8988T (cell line): ENCODE results near the gene NAV2.
"Not testable (repeated sequence)": the region's sequence is repeated elsewhere in the genome, so short reads cannot be mapped to it uniquely, and the experiment has no call there.

Experiments
- DNase-seq: peaks from one replicate; pipeline ENCODE4 v3.0.0; 2011

Gene NAV2

DNA sequence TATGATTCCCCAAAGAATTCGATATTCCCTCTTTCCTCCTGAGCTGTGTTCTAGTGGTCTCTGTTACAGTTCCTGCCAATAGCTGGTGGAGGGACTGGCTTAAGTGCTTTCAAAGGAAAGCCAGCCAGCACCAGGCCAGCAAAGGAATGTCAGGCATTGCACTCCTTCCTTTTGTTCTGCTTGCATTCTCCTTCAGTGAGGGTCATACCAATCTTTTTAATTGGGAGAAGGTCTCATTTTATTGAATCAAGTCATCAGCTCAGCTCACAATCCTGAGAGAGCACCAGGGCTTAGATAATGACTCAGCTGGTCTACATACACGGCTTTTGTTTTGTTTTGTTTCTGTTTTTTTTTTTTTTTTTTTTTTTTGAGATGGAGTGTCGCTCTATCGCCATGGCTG lies 222.9 kb downstream of the NAV2 start:
- DNase-seq: no peak

DNA sequence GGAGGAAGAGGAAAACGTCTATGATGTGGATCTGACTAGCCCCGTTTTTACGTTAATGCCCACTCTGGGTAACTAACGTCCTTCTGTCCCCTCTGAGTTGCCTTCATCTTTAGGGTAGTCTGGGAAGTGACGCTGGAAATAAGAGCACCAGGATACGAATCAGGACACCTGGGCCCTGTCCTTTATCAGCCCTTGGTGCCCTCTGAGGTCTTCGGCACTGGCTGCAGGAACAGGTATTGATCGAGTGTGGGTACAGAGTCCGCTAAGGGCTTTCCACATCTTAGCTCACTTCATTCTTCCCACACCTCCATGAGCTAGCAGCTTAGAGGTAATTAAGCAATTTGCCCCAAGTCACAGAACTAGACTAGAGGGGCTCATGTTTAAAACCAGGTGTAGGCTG lies 223.8 kb downstream of the NAV2 start:
- DNase-seq: no peak

DNA sequence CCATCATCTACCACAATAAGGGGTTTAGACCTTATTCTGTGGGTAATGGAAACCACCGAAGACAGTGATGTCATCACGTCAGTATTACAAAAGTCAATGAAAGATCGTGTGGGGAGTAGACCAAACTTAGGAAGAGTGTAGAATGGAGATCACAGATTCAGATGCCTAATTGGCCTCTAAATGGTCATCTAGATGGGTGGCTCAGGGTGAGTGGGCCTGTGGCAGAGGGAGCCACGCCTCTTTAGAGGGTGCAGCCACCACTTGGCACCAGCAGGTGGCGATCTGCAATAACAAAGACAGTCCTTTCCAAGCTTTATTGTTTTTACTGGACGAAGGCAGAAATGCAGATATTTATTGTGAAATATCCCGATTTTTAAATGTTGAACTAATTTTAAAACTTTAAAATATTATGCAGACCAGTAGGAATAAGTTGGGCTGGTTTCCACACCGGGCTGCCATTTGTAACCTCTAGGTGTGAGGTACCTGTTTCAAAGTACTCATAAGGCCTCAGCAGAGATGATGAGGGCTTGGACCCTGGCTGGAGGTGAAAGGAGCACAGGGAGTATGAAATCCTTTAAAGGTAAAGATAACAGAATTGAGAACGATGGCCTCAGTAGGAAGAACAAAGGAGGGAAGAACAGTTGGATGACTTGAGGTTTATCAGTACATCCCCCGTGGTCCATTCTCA lies 225.7 kb downstream of the NAV2 start:
- peak; percentile 49 for DNase-seq

DNA sequence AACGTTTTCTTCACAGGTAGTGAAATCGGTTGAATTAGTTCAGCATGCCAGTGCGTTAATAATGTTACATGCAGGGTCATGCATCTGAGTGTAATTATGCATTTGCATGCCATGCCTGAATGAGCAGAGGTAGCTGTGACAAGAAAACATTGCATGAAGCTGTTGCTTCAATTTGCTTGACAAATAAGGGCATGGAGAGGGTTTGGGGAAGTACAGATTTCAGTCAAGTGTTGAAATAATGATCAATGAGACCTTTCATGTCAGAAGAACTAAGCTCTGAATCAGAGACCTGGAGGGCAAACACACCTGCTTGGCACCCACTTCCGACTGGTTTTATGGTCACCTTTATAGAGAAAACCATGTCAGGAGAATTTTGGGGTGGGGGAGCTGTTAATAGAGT lies 226.2 kb downstream of the NAV2 start:
- no peak for DNase-seq

DNA sequence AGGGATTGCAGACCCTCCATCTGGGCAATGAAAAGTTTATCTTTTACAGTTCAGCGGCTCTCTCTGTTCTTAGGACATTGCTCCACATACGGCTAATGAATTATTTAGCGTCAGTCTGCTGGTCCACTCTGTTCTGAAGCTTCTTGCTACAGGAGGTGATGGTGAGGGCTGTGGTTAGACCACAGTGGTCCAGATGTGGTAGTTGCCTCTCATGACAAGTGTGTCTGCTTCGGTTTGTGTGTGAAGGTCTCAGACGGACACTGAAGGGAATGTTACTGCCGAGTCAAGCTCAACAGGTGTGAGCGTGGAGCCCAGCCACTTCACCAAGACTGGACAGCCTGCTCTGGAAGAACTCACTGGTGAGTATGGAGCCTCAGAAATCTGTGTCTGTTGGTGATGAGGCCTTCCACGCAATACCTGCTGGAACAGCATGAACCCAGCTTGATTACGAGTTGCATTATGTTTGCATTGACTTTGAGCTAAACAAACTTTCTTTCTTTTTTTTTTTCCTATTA lies 226.8 kb downstream of the NAV2 start:
- no peak for DNase-seq

DNA sequence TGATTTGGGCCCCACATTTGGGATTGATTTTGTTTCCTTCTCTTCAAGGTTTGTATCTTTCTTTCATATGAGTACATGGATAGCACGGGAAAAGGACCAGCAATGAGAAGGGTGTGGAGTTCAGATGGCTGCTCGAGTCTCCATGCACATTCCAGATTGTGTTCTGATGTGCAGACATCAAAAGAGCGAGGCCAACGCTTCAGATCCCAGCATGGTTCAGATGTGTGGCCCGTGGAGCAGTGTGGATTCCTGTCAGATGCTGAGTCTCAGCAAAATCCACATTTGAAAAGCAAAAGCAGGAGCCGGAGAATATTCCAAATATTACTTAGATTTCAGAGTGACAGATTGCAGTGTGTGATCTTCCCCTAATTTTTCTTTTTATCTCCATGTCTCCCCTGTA lies 228.2 kb downstream of the NAV2 start:
- no peak for DNase-seq

DNA sequence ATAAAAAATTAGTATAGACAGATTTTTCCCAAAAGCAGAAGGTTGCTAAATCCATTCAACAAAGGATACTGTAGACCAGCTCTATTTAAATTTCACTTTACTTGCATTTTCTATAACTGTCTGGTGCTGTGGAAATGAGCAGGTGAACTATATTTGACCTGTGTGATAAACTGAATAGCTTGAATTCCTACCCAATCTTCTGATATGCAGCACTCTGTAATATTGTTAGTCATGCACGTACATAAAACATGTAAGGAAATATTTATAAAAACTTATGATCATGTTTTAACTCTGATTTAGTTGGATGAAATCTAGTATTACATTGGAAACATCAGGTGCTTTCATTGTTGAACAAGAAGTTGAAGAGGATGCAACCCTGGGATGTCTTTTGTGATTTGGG lies 234.0 kb downstream of the NAV2 start:
- no peak for DNase-seq

DNA sequence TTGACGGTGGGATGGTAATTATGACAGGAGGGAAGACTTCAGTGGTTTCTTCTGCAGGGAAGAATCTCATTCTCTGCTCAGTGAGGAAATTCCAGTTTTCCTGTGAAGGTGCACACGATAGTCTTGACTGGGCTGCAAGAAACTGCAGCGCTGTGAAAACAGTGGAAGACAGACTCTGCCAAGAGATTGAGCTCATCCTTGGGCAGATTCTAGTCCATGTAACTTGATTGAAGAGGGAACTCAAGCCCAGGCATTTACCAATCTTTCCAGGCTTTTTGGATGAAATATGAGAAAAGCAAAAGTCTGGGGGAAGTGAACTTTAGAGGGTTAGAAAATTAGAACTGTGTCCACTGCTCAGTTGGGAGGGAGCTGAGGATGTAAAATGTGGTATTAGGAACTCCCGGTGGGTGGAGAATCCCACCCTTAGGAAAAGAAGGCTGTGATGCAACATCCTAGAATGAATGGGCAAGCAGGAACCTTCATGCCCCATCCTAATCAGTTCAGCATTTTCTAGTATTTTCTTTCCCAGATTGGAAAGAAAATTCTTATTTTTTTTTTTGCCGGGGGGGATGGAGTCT lies 235.0 kb downstream of the NAV2 start:
- no peak for DNase-seq

DNA sequence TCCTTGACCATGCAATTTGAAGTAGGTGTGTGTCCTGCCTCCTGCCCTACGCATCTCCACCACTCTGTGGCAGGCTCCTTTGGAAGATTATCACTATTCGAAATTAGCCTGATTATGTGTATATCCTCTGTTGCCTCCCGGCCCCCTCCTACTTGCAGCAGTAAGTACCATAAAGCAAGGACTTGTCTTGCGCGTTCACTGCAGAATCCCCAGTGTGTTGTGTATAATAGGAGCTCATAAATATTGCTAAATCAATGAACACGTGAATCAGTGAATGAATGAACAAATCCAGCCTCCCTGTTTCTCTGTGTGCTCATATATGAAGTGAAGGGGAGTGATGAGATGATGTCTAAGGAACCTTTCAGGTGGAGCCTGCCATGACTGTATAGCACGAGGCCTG lies 237.0 kb downstream of the NAV2 start:
- DNase-seq: no peak

DNA sequence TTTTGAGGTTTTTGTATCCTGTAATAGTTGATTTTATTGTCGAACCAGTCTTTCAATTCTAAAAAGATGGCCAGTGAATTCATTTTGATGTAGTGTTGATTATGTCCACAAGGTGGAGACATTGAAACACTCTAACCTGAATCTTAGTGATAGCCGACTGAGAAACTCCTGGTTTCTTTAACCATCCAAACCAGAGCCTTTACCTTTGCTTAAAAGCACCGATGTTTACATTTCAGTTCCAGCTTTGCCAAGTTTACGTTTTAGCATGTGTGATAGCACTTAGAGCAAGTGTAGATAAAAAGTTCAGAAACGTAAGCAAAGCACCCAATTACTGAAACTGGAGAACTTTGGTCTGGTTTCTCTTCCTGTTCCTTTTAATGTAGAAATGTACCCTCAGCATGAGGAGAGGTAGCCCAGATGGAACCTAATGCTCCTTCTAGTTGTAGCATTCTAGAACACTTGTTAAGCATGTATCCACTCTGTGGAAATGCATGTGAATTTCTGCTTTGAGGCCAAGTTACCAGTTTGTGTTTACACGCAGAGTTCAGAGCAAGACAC lies 239.0 kb downstream of the NAV2 start:
- DNase-seq: no peak

DNA sequence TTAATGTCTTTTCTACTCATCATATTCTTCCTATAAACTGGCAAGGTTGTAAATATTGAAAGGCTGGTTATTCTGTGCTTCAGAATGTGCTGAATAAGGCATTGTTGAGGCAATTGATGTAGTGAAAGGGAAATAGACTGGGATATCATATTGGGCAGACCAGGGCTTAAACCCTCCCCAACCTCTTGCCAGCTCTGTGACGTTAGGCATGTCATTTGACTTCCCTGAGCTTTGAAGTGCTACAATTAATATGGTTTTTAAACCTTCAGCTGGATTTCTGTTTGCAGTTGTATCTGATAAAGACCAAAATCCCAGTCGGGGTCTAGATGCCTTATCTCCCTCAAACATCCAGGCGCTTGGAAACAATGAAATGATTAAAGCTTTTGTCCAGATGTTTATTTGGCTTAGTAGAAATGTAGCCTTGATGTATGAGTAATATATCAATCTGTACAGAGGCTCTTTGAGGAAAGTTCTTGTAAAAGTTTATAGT lies 239.5 kb downstream of the NAV2 start:
- no peak for DNase-seq

DNA sequence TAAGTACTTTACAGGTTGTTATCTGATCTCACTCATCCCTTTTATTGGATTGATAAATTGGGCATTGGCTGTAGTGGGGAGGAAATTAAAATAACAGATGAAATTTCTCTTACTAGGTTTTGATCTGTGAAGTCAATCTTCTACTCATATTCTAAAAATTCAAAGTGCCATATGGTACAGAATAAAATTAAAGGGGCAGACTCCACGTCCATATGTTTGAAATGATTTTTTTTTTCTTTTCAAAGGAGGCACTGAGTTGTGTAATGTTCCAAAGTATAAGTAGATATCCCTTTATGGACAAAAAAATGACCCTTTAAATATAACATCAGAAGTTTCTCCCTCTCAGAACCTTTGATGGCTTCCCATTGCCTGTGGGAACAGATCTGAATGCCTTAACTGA lies 240.3 kb downstream of the NAV2 start:
- DNase-seq: no peak

DNA sequence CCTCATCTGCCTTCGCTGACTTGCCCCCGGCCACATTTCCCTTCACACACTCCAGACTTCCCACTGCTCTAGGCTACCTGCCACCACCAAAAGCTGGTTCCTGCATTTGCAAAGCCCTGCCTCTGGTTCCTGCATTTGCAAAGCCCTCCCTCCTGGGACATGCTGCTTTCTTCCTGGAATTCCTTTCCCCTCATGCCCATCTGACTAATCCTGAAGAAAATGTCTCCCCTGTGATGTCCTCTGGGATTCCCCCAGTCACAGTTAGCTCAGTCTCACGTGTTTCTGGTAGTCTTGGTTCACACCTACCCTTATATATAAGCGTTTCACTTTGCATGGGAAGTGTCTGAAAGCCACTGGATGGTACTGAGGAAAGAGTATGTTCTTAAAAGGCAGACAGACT lies 240.7 kb downstream of the NAV2 start:
- no peak for DNase-seq

DNA sequence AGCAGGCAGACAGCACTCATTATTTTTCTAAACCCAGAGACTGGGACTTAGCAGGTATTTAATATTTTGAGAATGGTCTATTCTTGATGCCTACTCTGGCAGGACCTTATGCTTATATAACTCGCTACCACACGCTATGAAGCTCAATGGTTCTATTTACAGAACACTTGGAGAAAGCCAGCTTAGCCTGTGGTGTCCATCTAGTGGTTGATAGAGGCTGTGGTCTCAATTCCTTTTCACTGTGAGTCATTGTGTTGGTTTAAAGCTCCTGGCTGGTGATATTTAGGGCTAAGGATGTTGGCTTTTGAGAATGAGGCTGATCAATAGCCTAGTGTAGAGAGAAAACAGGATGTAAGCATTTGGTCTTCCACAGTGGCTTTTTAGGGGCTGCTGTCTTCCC lies 241.3 kb downstream of the NAV2 start:
- DNase-seq: no peak

DNA sequence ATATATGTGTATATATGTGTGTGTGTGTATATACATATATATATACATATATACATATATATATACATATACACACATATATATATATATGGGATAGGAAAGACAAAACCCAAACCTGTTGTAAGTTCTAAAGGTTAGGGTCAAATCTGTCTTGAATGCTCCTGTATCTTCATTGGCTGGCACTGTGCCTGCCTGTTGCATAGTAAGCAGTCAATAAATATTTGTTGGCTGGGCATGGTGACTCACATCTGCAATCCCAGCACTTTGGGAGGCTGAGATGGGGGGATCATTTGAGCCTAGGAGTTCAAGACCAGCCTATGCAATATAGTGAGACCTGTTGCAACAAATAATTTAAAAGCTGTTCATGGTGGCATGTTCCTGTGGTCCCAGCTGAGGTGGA lies 242.3 kb downstream of the NAV2 start:
- no peak for DNase-seq

DNA sequence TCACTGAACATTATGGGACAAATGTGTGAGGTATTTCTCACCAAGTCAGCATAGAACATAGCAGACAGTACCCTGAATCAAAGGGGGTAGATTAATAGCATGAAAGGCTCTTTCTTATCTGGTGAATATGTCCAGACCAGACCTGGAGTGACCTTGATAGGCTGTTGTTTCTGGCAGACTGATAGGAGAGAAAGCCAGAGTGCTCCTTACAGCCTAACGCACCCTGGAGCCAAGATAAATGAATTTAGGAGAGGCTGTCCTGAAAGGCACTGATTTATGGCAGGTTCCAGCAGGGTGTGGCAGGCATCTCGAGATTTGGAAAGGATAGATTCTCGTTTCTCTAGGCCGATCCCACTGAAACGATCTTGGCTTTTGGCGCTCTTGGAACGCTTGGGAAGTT lies 243.0 kb downstream of the NAV2 start:
- no peak for DNase-seq

DNA sequence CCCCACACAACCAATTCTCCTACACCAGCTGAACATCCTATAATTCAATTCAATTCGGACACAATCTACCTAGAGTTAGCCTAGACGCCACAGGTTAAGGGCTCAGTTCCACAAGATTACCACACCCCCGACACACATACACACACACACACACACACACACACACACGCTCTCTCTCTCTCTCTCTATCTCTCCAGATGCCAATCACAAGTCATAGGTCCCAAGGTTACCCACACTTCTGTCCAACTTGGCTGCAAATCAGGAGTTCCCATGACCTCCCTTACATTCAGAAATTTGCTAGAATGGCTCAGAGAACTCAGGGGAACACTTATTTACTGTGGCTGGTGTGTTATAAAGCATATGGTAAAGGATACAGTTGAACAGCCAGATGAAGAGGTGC lies 243.6 kb downstream of the NAV2 start:
- DNase-seq: no peak

DNA sequence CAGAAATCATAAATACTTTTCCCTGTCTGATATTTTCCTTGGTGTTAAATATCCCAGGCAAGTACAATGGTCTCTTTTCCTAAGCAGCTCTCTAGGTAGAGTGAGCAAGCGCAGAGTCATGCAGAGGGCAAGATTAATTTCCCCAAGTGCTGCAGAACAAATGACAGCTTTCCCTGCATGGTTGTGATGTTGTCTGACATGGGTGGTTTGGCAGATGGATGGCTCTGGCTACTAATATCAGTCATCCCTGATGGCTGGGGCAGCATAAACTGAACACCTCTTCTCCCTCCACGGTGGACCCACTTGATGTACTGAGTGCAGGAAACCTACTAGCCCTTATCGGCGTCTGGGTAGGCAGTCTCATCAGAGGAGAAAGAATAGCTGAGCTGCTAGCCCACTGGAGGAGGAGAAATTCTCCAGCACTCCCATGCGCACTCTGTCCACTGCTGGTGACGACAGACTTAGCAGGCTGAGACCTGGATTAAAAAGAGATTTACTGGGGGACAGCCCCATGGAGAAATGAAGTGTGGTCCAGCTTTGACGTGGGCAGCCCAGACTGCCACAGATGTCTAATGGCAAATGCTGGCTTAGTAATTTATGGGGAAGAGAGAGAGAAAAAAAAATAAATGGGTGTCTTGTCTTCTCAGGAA lies 244.8 kb downstream of the NAV2 start:
- no peak for DNase-seq

DNA sequence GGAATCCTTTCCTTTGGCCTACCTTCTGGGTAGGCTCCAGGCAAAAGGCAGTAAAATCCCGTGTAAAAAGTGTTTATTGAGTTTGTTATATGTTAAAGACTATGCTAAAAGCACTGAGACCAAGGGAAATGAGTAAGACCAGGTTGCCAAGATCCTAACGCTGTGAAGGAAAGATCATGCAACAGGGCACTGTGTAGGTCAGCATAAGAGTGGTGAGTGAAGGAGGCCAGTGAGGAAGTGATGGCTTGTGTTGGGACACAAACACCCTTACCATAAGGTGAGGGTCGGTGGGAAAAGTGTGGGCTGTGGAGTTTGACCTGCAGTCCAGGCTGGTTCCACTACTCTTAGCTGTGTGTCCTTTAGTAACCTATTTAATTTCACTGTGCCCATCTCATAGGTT lies 245.6 kb downstream of the NAV2 start:
- no peak for DNase-seq

DNA sequence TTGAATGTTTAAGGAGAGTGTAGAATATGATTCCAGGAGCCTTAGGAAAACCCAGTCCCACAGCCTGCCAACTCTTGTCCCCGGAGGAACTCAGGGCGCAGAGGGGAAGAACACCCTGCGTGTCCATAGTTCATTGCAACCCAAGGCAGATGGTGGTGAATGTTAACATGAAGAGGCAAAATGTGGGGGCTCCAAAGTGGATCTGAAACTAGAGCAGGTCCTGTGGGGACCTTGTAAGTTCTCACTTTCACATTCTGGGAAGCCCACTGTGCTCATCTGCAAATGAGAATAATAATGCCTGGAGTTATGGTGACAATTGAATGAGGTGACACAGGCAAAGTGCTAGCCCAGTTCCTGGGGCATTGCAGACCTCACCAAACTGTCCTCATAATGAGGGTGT lies 246.6 kb downstream of the NAV2 start:
- DNase-seq: no peak

DNA sequence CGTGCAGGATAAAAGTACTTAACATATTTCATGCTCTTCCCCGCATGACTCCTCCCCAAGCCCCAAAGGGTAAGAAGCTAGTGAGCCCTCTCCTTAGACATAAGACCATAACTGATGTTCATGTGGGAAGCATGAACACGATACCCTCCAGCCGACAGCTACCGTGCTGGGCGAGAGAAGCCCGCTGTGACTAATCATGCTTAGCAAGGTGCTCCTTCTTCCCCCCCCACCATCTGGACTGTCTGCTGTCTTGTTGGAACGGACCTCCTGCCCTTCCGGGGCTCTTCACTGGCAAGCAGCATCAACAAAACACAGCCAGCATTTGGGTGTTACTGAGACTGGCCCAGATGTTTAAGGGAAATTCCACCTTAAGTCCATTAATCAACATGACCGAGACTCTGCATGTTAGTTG lies 247.0 kb downstream of the NAV2 start:
- DNase-seq: no peak

DNA sequence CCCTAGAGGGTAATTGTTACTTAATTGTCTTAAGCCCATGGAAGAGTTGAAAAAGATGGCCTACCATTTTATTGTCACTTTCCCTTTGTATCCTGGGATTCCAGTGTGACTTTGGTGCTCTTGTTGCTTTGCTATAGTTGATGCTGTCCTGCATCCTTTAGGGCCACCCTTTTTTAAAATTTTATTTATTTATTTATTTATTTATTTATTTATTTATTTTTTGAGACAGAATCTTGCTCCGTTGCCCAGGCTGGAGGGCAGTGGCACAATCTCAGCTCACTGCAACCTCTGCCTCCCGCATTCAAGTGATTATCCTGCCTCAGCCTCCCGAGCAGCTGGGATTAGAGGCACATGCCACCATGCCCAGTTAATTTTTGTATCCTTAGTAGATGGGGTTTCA lies 247.8 kb downstream of the NAV2 start:
- DNase-seq: not testable (repeated sequence)

DNA sequence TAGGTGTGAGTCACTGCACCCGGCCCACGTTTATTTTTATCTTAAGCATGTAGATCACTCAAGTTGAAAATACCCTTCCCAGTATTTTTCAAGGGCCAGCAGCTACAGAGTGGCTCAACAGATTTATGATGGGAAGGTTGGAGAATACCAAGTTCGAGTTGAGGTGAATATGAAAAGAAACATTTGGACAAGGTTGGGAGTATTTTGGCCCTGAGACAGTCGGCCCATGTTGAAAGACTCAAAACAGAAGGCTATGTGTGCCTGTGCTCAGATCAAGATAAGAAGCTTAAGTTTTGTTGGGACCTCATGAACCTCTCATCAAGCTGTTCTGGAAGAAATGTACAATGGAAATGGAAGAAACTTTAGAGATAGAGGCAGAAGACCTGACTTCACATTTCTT lies 248.6 kb downstream of the NAV2 start:
- DNase-seq: no peak
